ENCODE measurements around the gene ZNF638.

GRCh38 chr2:71471276-71471675 is 139.7 kb downstream of the ZNF638 start:
- no peak for TF ChIP-seq ZNF70 (CRISPR knock-in tag; IDR thresholded peaks at IDR 0.05)
- TF ChIP-seq POU6F1 (CRISPR knock-in tag; IDR thresholded peaks at IDR 0.05; ENCODE audit: borderline replicate concordance, low read depth): no peak
- TF ChIP-seq RARB (CRISPR knock-in tag; IDR thresholded peaks at IDR 0.05): no peak
- TF ChIP-seq PATZ1 (CRISPR knock-in tag; IDR thresholded peaks at IDR 0.05; ENCODE audit: borderline replicate concordance): no peak
